Panc1 (cell line): Measurements from ENCODE around the gene PARD3. TPM values are rescaled to one million over a fixed set of nuclear protein-coding genes. Genes with fewer than 3 reads are reported as not detected.

Experiments used
- ATAC-seq: fragments of 200-7000 bp; cut with Tn5 transposase; 2 replicates; pipeline ENCODE4 v1.9.1; 2020; ENCODE audit warnings: mild to moderate bottlenecking, moderate library complexity
- BruUV-seq: library from RNA; stranded (reverse); fragments of 400-500 nt; replicated peaks from 2 replicates; lab custom pipeline; 2021; lab: Mats Ljungman, UMichigan
- CTCF ChIA-PET: fragments of 300-600 bp; sonication (Branson Sonifier 250); formaldehyde crosslinking; loops from one replicate; lab custom pipeline; 2022; ENCODE audit warnings: antibody characterized with exemption; lab: Charles Lee
- POLR2A ChIA-PET: fragments of 300-600 bp; sonication (Branson Sonifier 250); formaldehyde crosslinking; loops from one replicate; lab custom pipeline; 2022; ENCODE audit warnings: antibody characterized with exemption; lab: Charles Lee
- DNase-seq: peaks from one replicate; pipeline ENCODE4 v3.0.0-alpha.2; 2010; ENCODE audit warnings: low read depth, low spot score
- H3K27ac ChIP-seq: 2 replicates; pipeline ENCODE4 v1.5.1; 2011; ENCODE audit warnings: mild to moderate bottlenecking, low read length, inconsistent platforms
- H3K27me3 ChIP-seq: fragments of 200-500 bp; sonication (Bioruptor generic); 2 replicates; pipeline ENCODE4 v1.6.0; 2014; ENCODE audit warnings: low read length, inconsistent platforms; ENCODE audit not compliant: control insufficient read depth, insufficient read depth
- H3K36me3 ChIP-seq: fragments of 200-500 bp; sonication (Bioruptor generic); 2 replicates; pipeline ENCODE4 v1.5.1; 2014; ENCODE audit warnings: inconsistent platforms, mild to moderate bottlenecking, low read length, moderate library complexity; ENCODE audit not compliant: control insufficient read depth, insufficient read depth
- H3K4me1 ChIP-seq: 2 replicates; pipeline ENCODE4 v1.5.1; 2011; ENCODE audit warnings: inconsistent platforms, mild to moderate bottlenecking, low read length, moderate library complexity; ENCODE audit not compliant: control insufficient read depth, insufficient read depth
- H3K4me3 ChIP-seq, 2 experiments: 2 replicates each; pipeline ENCODE4 v1.5.1; 2011 to 2012; ENCODE audit warnings: low read depth in 2 of 2, low read length in 2 of 2, mild to moderate bottlenecking in 2 of 2, inconsistent platforms in 1 of 2, moderate library complexity in 1 of 2
- H3K9me3 ChIP-seq: fragments of 200-500 bp; sonication (Bioruptor generic); 2 replicates; pipeline ENCODE4 v1.5.1; 2014; ENCODE audit warnings: low read depth, mild to moderate bottlenecking, inconsistent platforms, low read length, moderate library complexity; ENCODE audit not compliant: control insufficient read depth, insufficient read depth
- CTCF ChIP-seq: fragments of 450-650 bp; IDR thresholded peaks from 2 replicates; pipeline ENCODE4 v1.5.1; 2017; ENCODE audit warnings: mild to moderate bottlenecking
- POLR2AphosphoS5 ChIP-seq: IDR thresholded peaks from 2 replicates; pipeline ENCODE4 v1.6.1; 2012; ENCODE audit warnings: mild to moderate bottlenecking, low read depth, low read length, moderate library complexity
- REST ChIP-seq, 2 experiments: IDR thresholded peaks; 2 replicates each; pipeline ENCODE4 v1.6.1; 2011 to 2012; ENCODE audit warnings: low read depth in 2 of 2, control low read depth in 1 of 2, low read length in 1 of 2, mild to moderate bottlenecking in 1 of 2, moderate library complexity in 1 of 2; ENCODE audit not compliant: insufficient read depth in 1 of 2
- SIN3A ChIP-seq: IDR thresholded peaks from 2 replicates; pipeline ENCODE4 v1.6.1; 2012; ENCODE audit warnings: low read depth, mild to moderate bottlenecking, low read length, moderate library complexity, borderline replicate concordance; ENCODE audit not compliant: insufficient read depth
- TCF7L2 ChIP-seq: IDR thresholded peaks from 2 replicates; pipeline ENCODE4 v1.6.1; 2011; ENCODE audit warnings: mild to moderate bottlenecking, low read depth, low read length, inconsistent platforms
- in situ Hi-C: cut with HindIII; loops from 2 replicates; pipeline ENCODE4 v1.10.0; 2016; ENCODE audit warnings: low sequenced_read_pairs, low pct_unique_long_range_greater_than_20kb
- intact Hi-C: fragments of 100-400 bp; cut with micrococcal nuclease; formaldehyde crosslinking; loops from one replicate; pipeline ENCODE4 v1.10.0; 2022; ENCODE audit not compliant: unreplicated experiment
- total RNA-seq: library from RNA; stranded (reverse); gene quantifications from one replicate; pipeline ENCODE4 v1.2.1, GENCODE V29; 2021; ENCODE audit not compliant: unreplicated experiment

PARD3 gene
- total RNA-seq, 1 experiment from 2014 or later, result 29.8 TPM

GRCh38 chr10:34791228-34791627, 23.9 kb downstream of the PARD3 start:
- H3K4me3 ChIP-seq, result no peak overlapping the region
- TF ChIP-seq TCF7L2, result no peak
- TF ChIP-seq POLR2AphosphoS5, result no peak
- no peak for TF ChIP-seq REST (IDR thresholded peaks at IDR 0.05; ENCODE audit: insufficient read depth in 1 of 2, low read depth in 2 of 2, low read length in 1 of 2)
- no peak for TF ChIP-seq SIN3A
- no peak for TF ChIP-seq CTCF
- H3K36me3 ChIP-seq, result no peaks in the 10 kb centered on the region
- H3K27me3 ChIP-seq, result no peaks in the 10 kb centered on the region
- no peak for DNase-seq
- intact Hi-C loops, result no loop called here
- no peak for ATAC-seq
- no TSS peak for BruUV-seq
- H3K27ac ChIP-seq, result no peak overlapping the region
- H3K4me1 ChIP-seq, result no peaks in the 10 kb centered on the region
- POLR2A ChIA-PET, result interaction anchor here (0.7 kb wide), 1 partner anchor 53 kb away, joined by 4 read pairs; no protein-coding TSS in a partner anchor
- in situ Hi-C loops, result no loop called here
- no peaks in the 10 kb centered on the region for H3K9me3 ChIP-seq
- CTCF ChIA-PET, result no interaction called here

- no peak for DNase-seq
- BruUV-seq, result no TSS peak
- ChIA-PET POLR2A (no interaction called here), CTCF (no interaction called here)
- H3K36me3 ChIP-seq, result no peaks in the 10 kb centered on the region
- in situ Hi-C loops, result no loop called here
- ATAC-seq, result no peak
- TF ChIP-seq SIN3A (no peak), REST (IDR thresholded peaks at IDR 0.05; ENCODE audit: insufficient read depth in 1 of 2, low read depth in 2 of 2, low read length in 1 of 2) (no peak), CTCF (no peak), POLR2AphosphoS5 (no peak), TCF7L2 (no peak)
- H3K27me3 ChIP-seq, result no peaks in the 10 kb centered on the region
- no peak overlapping the region for H3K27ac ChIP-seq
- H3K4me3 ChIP-seq, result no peak overlapping the region
- no peaks in the 10 kb centered on the region for H3K9me3 ChIP-seq
- no peaks in the 10 kb centered on the region for H3K4me1 ChIP-seq
- intact Hi-C loops, result no loop called here
Observed at GRCh38 chr10:34789966-34790506, 25.1 kb downstream of the PARD3 start.
